ENCODE results near the gene GMCL1.
"Not testable (repeated sequence)": the region's sequence is repeated elsewhere in the genome, so short reads cannot be mapped to it uniquely, and the experiment has no call there.

Gene GMCL1

GRCh38 chr2:69829256-69830044, at the start of gene GMCL1:
Gene GMCL1 (plus strand): TSS chr2:69829660. CDS start chr2:69829893, 233 bp downstream.
- DNase-seq = peak; percentile 98

GRCh38 chr2:69780921-69781320, 48.5 kb upstream of the GMCL1 start:
- no peak for DNase-seq

GRCh38 chr2:69781321-69782248, 47.9 kb upstream of the GMCL1 start:
- DNase-seq = peak; percentile 25

- no peak for DNase-seq
These were observed 45.2 kb upstream of the GMCL1 start for GRCh38 chr2:69784228-69784627.

GRCh38 chr2:69785358-69785757, 44.1 kb upstream of the GMCL1 start:
- no peak for DNase-seq

- DNase-seq = no peak
These were observed 43.4 kb upstream of the GMCL1 start for GRCh38 chr2:69786052-69786560.

- DNase-seq = no peak
These were observed 40.2 kb upstream of the GMCL1 start for GRCh38 chr2:69789175-69789721.

GRCh38 chr2:69789772-69790600, 39.5 kb upstream of the GMCL1 start:
- DNase-seq = no peak

GRCh38 chr2:69790601-69790959, 38.9 kb upstream of the GMCL1 start:
- DNase-seq = no peak

- DNase-seq = peak; percentile 89
These were observed 38.4 kb upstream of the GMCL1 start for GRCh38 chr2:69791045-69791444.

- no peak for DNase-seq
These were observed 33.3 kb upstream of the GMCL1 start for GRCh38 chr2:69796174-69796573.

- no peak for DNase-seq
These were observed 32.2 kb upstream of the GMCL1 start for GRCh38 chr2:69797235-69797634.

GRCh38 chr2:69797836-69798289, 31.6 kb upstream of the GMCL1 start:
- DNase-seq = no peak

- peak; percentile 28 for DNase-seq
These were observed 31.1 kb upstream of the GMCL1 start for GRCh38 chr2:69798290-69798908.

- DNase-seq = peak; percentile 49
These were observed 30.4 kb upstream of the GMCL1 start for GRCh38 chr2:69798909-69799526.

GRCh38 chr2:69801745-69802290, 27.6 kb upstream of the GMCL1 start:
- no peak for DNase-seq

GRCh38 chr2:69802781-69803367, 26.6 kb upstream of the GMCL1 start:
- DNase-seq = not testable (repeated sequence)

- no peak for DNase-seq
These were observed 25.0 kb upstream of the GMCL1 start for GRCh38 chr2:69804416-69804815.

- no peak for DNase-seq
These were observed 23.6 kb upstream of the GMCL1 start for GRCh38 chr2:69805887-69806286.

GRCh38 chr2:69807821-69808540, 21.5 kb upstream of the GMCL1 start:
- no peak for DNase-seq

All from NCI-H82 (cell line).